Smooth muscle cell of the pulmonary artery (primary cell): ENCODE measurements around the gene YIF1B. TPM values are rescaled to one million over a fixed set of nuclear protein-coding genes. Genes with fewer than 3 reads are reported as not detected.

Source experiments
- total RNA-seq: library from RNA; depleted of rRNA; stranded (reverse); fragments of >200 nt; gene quantifications from 2 replicates; pipeline ENCODE4 v1.2.3, GENCODE V29; 2014

YIF1B gene
- total RNA-seq = 103 and 109 TPM in 2 replicates

GRCh38 chr19:38315657-38316476 is at the start of gene YIF1B:
YIF1B (minus strand) TSS chr19:38315947; CDS start chr19:38315917, 30 bp downstream.

GRCh38 chr19:38319421-38320258 is 3.9 kb upstream of the YIF1B start, which contains the start of gene KCNK6:
KCNK6 (plus strand) TSS chr19:38319845; CDS start chr19:38319951, 106 bp downstream.

GRCh38 chr19:38303517-38304351 is 12.0 kb downstream of the YIF1B start, which contains the start of gene C19orf33:
C19orf33 (plus strand) TSS chr19:38304251; CDS start chr19:38304262, 11 bp downstream.

GRCh38 chr19:38264486-38265212 is 51.1 kb downstream of the YIF1B start, which contains the start of gene SPINT2:
SPINT2 (plus strand) TSS chr19:38264573; CDS start chr19:38264893, 320 bp downstream.

Other genes starting within 250 kb of the YIF1B start
- 1.0 and 1.6 TPM in 2 replicates for gene DPF1, start 91.7 kb downstream of the YIF1B start, total RNA-seq
- gene PPP1R14A, start 59.6 kb downstream of the YIF1B start, total RNA-seq = 5.1 and 7.0 TPM in 2 replicates
- 10.9 and 17.7 TPM in 2 replicates for gene SPINT2, start 51.4 kb downstream of the YIF1B start, total RNA-seq
- not detected in 2 replicates for gene C19orf33, start 11.7 kb downstream of the YIF1B start, total RNA-seq
- gene KCNK6, start 3.9 kb upstream of the YIF1B start, total RNA-seq = 9.3 and 13.0 TPM in 2 replicates
- 2.4 and 6.5 TPM in 2 replicates for gene CATSPERG, start 19.9 kb upstream of the YIF1B start, total RNA-seq
- 243 and 262 TPM in 2 replicates for gene PSMD8, start 58.6 kb upstream of the YIF1B start, total RNA-seq
- gene GGN, start 72.1 kb upstream of the YIF1B start, total RNA-seq = 0.46 and 0.86 TPM in 2 replicates
- 3.0 and 6.0 TPM in 2 replicates for gene SPRED3, start 72.8 kb upstream of the YIF1B start, total RNA-seq
- 8.7 and 9.1 TPM in 2 replicates for gene FAM98C, start 87.1 kb upstream of the YIF1B start, total RNA-seq
- not detected in 2 replicates for gene RASGRP4, start 110.3 kb upstream of the YIF1B start, total RNA-seq
- gene RYR1, start 117.7 kb upstream of the YIF1B start, total RNA-seq = under 0.01 and 0.03 TPM in 2 replicates